Stimulated activated CD8-positive, alpha-beta memory T cell treated with anti-CD3 and anti-CD28 coated beads, Interleukin-12 subunit alpha, Interleukin-12 subunit beta, amount 100 ng/mL, for 4 hours (primary cell): ENCODE measurements around the gene MAP3K7.

ENCODE experiments used
- DNase-seq: peaks from one replicate; pipeline ENCODE4 v3.0.0-alpha.2; 2020; ENCODE audit warnings: low read depth

Gene MAP3K7

DNA sequence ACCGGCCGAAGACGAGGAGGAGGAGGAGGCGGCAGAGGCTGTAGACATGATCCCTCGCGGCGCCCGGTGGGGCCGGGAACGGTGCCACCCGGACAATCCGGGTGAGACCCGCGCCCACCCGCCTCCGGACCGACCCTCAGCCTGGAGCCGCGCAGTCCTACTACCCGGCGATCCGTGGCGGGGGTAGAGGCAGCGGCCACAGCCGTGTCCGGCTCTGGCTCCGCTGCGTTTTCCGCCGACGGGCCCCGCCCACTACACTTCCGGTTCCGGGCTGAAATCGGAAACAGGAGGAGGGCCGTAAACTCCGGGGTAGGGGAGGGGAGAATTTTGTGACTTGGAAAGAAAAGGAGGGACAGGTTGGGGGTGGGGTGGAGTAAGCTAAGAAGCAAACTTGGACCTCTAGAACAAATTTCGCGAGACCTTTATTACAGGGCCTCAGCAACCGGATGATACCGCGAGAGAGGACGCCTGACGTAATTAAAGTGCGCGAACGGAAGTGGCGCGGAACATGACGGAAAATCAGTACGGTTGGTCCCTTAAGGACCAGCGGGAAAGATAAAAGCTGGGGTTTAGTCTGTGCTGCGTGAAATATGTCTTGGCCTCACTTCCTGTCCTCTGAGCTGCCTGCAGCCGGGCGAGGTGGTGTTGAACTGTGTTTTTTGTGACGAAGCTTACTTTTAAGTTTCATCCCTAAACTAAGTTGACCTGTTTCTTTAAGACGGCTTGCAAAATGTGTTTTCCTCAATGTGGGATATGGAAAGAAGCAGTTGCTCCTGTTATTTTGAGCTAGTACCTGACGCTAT lies at the start of gene MAP3K7:
Gene MAP3K7, minus strand, starts transcription at position 237 of the 803 bp plus-strand sequence. Its CDS starts 189 bp downstream, at position 48.
- peak; percentile 87 for DNase-seq

- no peak for DNase-seq
Observed at GRCh38 chr6:90631046-90631445, 44.2 kb upstream of the MAP3K7 start.

DNA sequence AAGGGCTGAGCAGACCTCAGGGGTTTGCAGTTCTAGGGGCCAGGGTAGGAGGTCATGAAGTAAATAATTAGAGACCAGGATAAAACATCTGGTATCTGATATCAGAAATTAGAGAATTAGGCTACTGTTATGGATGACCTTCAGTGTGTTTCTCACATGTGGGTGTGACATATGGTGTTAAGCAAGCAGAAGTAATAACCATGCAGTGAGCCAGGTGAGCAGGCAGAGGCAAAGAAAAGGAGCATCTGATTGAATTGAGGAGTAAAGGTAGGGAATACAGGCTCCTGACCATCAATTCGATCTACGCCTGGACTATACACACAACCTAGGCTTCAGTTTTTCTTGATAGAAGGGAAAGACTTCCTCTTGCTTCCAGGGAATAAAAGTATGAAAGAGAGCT lies 34.7 kb upstream of the MAP3K7 start:
- no peak for DNase-seq

DNA sequence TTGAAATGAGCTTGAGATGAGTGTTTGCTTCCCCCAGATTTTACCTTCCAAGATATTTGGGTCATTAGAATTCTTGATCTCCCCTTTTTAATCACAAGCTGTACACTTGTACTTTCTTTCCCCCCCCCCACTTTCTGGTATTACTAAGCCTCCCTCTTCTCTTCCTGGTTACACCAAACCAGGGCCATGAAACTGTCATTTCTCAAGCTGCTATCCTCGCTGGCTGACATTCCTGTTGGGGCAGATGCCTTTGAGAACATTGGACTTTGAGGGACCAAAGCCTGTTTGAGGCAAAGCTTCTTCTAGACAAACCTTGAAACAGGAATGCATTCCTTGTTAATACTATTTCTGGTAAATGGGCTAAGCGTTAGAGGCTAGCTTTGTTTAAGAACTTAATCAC lies 32.3 kb upstream of the MAP3K7 start:
- no peak for DNase-seq

DNA sequence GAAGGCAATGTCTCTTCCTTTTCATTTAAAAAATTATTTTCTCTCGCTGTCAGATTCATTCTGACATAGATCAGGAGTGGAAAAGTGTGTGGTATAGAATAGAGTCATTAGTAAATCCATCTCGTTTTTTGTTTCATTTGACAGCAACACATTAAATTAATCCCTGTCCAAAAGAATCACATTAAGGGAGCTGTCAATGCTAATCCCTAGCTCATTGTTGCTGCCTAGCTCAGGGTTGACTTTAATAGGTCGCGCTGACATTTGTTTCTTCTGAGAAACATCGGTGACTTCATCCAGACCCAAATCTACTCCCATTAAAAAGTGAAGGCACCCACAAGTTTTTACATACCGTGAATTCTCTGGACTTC lies 25.4 kb upstream of the MAP3K7 start:
- DNase-seq = no peak

DNA sequence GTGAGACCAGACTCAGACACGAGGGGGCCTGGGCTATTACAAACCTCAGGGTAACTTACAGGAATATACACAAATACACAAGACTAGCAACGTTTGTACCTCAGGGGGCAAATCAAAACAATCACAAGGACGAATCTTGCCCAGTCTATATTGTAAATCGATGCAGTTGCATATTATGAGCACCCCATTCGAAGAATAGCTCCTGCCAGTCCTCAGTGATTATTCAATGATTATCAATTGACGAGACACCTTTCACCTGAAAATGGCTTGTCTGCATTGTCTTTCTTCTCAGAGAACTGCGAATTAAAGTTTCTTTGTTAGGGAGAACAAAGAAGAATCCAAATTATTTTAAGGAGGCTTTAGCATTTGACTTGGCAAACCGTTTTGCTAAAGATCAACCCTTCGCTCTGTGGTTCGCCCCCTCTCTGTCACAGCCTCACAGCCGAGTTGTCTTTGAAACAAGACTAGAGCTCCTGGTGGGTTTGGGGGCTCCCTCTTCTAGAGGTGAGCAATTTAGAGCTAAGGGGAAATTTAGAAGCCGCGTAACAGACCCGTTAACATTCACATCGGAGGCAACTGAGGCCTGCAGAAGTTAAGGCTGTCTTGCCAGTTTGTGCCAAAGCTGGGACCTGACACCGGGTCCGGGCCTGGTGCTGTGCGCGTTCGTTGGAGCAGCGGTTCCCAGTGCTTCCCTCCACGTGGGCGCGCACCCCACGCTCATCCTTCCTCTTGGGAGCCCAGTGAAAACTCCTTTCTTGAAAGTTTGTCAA lies 24.9 kb upstream of the MAP3K7 start:
- DNase-seq = no peak

- DNase-seq = peak; percentile 9
Observed at GRCh38 chr6:90610751-90611542, 24.1 kb upstream of the MAP3K7 start.

DNA sequence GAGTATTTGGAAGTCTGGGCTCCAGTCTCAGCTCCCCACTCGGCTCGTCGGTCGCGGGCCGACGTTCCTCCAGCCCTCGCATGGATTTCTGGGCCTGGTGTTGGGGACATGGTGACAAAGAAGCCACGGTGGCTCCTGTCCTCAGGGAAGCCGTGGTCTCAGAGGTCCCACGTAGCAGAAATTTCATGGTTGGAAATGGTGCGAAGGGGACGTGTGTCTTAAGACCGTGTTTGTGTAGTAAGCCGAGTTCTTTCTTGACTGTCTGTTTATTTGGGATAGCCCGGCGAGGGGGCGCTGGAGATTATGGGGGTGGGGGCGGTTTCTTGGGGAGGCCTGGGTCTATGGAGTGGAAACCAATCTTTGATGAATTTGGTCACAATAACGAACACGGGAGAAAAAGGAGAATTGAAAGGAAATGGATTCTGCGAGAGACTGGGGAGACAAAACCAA lies 23.5 kb upstream of the MAP3K7 start:
- no peak for DNase-seq

- DNase-seq = no peak
Observed at GRCh38 chr6:90605749-90606340, 19.0 kb upstream of the MAP3K7 start.

DNA sequence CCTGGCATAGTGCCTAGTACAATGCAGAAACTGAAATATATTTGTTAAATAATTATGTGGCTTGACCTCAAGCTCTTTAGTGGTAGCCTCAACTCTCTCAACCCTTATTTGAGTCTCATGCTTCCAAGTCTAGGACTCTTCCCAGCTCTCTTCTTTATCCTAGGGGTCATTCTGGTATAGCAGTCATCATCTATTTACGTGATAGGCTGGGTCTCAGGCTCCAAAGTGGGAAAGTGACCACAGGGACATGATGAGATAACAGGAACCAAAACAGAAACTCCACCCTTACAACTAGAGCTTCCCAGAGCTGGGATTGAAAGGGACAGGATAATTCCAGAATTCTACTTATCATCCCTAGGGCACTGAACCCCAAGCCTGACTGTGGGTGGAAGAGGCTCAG lies 17.7 kb upstream of the MAP3K7 start:
- no peak for DNase-seq

DNA sequence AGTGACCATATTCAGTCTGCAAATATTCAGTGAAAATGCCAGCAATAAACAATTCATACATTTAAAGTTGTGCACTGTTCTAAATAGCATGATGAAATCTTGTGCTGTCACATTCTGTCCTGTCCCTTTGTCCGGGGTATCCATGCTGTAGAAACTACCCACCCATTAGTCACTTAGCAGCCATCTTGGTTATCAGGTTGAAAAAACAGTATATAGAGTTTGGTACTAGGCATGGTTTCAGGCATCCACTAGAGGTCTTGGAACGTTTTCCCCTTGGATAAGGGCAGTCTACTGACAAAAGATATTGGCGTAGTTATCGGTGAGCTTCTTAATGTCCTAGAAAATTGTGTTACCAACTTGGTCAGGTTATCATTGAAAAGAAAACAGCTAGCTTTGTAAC lies 12.3 kb upstream of the MAP3K7 start:
- DNase-seq = no peak

DNA sequence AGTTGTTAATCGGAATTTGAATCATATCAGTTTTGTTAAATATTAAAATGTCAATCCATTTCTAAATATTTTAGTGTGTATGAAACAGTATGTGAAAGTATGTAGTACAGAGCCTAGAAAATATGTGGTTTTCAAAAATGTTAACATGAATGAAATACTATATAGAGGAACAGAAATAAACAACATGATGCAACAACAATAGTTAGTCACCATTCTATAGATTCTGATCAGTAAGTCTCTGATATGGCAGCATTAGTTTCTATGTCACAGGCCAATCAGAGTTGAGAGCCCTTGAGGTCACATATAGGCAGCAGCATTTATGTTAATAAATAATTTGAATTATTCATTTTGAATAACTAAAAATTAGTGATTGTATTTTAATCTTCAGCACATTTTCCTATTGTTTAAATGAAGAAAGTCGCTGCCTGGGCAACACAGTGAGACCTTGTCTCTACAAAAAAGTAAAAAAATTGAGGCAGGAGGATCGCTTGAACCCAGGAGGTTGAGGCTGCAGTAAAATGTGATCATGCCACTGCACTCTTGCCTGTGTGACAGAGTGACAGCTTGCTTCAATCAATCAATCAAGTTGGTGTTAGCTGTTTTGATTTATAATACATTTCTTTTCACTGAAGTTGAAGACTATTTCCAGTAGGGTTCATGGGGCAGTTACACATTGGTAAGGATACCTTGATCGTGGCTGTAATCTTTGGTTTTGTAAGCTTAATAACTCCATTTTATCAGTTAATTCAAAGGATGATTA lies 11.5 kb upstream of the MAP3K7 start:
- no peak for DNase-seq

- no peak for DNase-seq
Observed at GRCh38 chr6:90596967-90597539, 10.2 kb upstream of the MAP3K7 start.

DNA sequence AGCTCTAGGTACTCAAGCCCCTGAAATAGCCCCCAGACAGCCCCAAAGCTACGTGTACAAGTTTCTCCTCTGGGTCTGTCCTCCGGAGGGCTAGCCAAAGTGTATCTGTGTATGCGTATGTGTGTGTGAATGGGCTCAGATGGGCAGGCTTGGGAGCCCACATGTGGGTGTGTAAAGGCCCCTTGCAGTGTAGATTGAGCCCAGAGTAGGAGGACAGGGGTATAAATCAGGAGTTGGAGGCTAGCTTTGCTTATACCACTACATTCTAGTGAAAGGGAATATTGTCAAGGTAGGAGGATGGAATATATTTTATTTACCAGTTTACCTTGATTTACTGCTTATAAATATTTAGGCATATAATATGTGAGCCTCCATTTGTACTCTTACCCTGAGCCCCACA lies 9.0 kb upstream of the MAP3K7 start:
- DNase-seq = no peak

DNA sequence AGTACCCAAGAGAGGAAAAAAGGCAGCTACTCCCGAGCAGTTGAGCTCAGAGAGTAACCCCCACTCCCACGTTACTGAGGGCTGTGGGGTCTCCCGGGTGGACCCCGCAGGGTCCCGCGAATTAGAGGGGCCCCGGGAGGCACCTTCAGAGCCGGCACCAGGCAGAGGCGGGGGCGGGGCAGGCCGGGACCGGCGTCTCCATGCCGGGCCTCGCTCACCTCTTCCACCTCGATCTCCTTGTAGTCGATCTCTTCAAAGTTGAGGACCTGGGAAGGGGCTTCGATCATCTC lies 381 bp downstream of the MAP3K7 start:
- no peak for DNase-seq

DNA sequence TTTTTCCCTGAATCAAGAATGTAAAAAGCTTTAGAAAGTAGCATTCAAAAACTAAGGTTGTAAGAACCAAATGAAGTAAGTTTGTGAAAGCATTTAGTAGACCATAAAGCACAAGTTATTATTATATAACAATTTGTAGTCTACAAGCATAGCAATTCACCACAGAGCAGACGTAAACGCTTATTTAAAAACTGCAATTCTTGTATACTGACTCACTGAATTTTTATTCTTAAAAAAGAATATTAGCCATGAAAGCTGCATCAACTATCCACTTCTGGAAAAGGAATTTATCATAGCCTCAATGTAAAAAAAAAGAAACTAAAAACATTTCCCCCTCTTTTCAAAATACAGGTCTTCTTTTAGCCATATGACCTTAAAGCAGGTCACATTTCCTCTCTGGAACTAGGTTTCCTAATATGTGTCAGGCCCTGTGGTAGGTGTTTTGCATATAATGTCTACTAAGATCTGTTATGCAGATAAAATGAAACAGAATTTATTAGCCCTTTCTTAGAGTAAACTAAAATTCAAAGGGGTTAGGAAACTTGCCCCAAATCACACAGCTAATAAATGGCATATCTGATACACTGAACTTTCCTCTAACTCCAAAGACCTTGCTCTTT lies 2.1 kb downstream of the MAP3K7 start:
- DNase-seq = no peak

DNA sequence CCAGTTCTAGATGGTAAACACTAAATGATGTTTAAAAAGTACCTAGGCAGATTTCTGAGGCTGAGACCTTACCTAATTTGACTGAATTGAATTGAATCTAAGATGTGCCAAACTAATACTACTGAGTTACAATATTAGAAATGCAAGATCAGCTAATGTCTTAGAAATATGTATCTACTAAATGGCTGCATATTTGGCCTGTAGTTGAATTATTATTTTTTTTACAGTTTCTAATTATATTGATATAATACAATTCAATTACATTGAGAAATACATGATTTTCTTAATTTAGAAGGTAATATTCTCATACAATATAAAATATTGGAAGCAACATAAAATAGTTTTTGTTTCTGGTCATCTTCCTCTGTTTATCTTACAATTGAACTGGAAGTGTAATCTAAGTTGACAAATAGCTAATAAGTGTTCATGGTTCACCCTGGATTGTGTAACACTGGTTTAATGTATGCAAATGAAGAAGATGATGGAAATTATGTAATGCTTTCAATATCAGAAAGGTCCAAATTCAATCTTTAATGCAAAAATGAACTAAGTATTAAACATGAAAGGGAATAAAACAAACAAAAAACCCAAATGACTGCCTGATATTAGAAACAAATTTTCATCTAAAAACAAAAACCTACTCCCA lies 2.9 kb downstream of the MAP3K7 start:
- DNase-seq = no peak

DNA sequence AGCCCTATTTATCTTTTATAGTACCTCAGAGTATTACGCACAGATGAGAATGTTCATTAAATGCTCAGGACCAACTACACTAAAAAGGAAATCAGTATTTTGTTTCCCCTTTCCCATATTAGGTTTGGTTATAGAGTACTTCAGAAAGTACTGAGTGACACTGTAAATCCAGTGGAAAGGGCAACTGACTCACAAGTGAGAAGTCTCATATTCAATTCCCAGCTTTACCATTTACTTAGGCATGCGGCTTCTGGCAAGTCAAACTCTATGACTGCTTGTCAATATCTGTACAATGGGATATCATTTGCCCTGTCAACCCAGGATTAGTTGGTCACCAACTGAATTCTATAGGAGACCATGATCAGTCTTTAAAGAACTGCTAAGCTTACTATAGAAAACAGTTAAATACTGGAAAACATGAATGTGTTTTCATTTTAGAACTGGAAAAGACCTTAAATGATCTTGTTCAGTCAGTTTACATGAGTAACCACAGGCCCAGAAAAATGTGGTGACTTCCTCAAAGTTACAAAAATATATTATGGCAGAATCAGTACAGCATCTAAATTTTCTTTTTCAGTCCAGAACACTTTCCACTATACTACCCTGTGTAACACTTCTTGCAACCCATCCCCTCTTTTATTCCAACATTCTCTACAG lies 3.6 kb downstream of the MAP3K7 start:
- DNase-seq = no peak

DNA sequence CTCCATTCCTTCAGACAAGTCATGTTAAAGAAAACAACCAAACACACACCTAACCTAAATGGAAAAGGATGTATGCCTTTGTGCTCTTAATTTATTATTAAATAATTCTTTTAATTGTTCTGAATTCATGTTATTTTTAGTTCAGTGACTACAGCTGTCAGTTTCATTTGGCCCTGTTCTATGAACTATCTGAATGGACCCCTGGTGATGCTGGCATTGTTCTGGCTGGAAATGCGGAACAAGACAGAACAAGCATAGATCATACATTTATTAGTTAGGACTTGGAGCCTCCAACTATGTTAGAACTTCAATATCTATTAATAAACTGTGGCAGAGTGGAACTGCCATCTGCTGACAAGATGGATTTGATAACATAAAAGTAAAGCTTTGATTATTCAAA lies 5.7 kb downstream of the MAP3K7 start:
- DNase-seq = no peak
